Kidney (tissue), 14 donors: ENCODE measurements around the gene PARP12. TPM values are rescaled to one million over a fixed set of nuclear protein-coding genes. Genes with fewer than 3 reads are reported as not detected.

Experiments
- DNase-seq, 5 donors: peaks; one replicate each; pipeline ENCODE4 v3.0.0-alpha.2; 2013 to 2020
- FAIRE-seq: peaks from 2 replicates; lab custom pipeline; 2012; peaks lifted over from hg19 to GRCh38; lab: Jason Lieb, UNC
- H3K27ac ChIP-seq, 2 donors: one replicate each; pipeline ENCODE4 v1.7.0; 2013; ENCODE audit warnings: low read depth in 2 of 2, low read length in 2 of 2, inconsistent platforms in 1 of 2
- H3K27me3 ChIP-seq: one replicate; pipeline ENCODE4 v1.7.1; 2013; ENCODE audit warnings: low read length, inconsistent platforms; ENCODE audit not compliant: control insufficient read depth, insufficient read depth
- H3K36me3 ChIP-seq, 3 donors: one replicate each; pipeline versions ENCODE4 v1.7.0 to v1.7.1; 2013; ENCODE audit warnings: low read length in 3 of 3, control low read depth in 1 of 3, inconsistent platforms in 1 of 3; ENCODE audit not compliant: insufficient read depth in 3 of 3, control insufficient read depth in 2 of 3
- H3K4me1 ChIP-seq, 3 donors: one replicate each; pipeline versions ENCODE4 v1.7.0 to v1.7.1; 2013; ENCODE audit warnings: low read length in 3 of 3, inconsistent platforms in 1 of 3, low read depth in 1 of 3; ENCODE audit not compliant: control insufficient read depth in 2 of 3, insufficient read depth in 2 of 3
- H3K4me3 ChIP-seq, 3 donors: one replicate each; pipeline versions ENCODE4 v1.7.0 to v1.8.1; 2013; ENCODE audit warnings: low read length in 3 of 3, control low read depth in 1 of 3, inconsistent platforms in 1 of 3
- H3K9ac ChIP-seq, 3 donors: one replicate each; pipeline versions ENCODE4 v1.7.0 to v1.7.1; 2013; ENCODE audit warnings: low read length in 3 of 3, control low read depth in 1 of 3, inconsistent platforms in 1 of 3
- H3K9me3 ChIP-seq, 3 donors: one replicate each; pipeline versions ENCODE4 v1.7.0 to v1.7.1; 2013; ENCODE audit warnings: low read length in 3 of 3, control low read depth in 1 of 3, inconsistent platforms in 1 of 3; ENCODE audit not compliant: control insufficient read depth in 2 of 3, insufficient read depth in 1 of 3
- intact Hi-C: fragments of 100-400 bp; cut with DNase I; formaldehyde crosslinking; loops from one replicate; pipeline ENCODE4 v1.11.1; 2022
- polyA plus RNA-seq: library from polyadenylated mRNA; stranded (reverse); fragments of 350-450 nt; fragmentation: Illumina TruSeq; extraction: RNeasy Lipid Tissue Mini Kit (QIAGEN cat#74804); gene quantifications from one replicate; pipeline ENCODE4 v1.2.3, GENCODE V29; 2014; ENCODE audit warnings: low read depth, low replicate concordance; ENCODE audit not compliant: insufficient read depth
- total RNA-seq: library from RNA; stranded (reverse); fragmentation: NEBNext Ultra II Directional; extraction: Animal tissue kit (Norgen Biotek cat#: 25700); gene quantifications from one replicate; pipeline ENCODE4 v1.2.1, GENCODE V29; 2021
- TF ChIP-seq, protein P1 (sequence below): IDR thresholded peaks from 3 replicates; pipeline ENCODE4 v1.5.1; 2012; ENCODE audit warnings: mild to moderate bottlenecking, moderate library complexity, borderline replicate concordance; ENCODE audit not compliant: insufficient read depth; ENCODE audit errors: extremely low read depth
- donor health status: control.
- donor health status: control.
- donor health status: control.
- donor health status: control.
- donor health status: control.
- donor health status: DM: yes; HTN: yes; CAD: no.
- donor health status: Normal renal cell carcinoma (clear cell type).

Gene PARP12
- total and polyA plus RNA-seq, 2 donors from 2014 or later, result 15.2 to 40.2 TPM

GRCh38 chr7:140049339-140050024 is 13.3 kb downstream of the PARP12 start:
- Histone ChIP-seq H3K27ac (no peak overlapping the region), H3K4me1 (peaks cover 0 to 4% (median 2%) of the 10 kb centered on the region in 3 donors), H3K9me3 (no peaks in the 10 kb centered on the region), H3K9ac (no peak overlapping the region), H3K36me3 (peaks cover 0 to 2% (median 0%) of the 10 kb centered on the region in 3 donors), H3K27me3 (no peaks in the 10 kb centered on the region), H3K4me3 (no peak overlapping the region)
- intact Hi-C loops, result no loop called here
- FAIRE-seq, result no peak
- TF ChIP-seq, protein P1, sequence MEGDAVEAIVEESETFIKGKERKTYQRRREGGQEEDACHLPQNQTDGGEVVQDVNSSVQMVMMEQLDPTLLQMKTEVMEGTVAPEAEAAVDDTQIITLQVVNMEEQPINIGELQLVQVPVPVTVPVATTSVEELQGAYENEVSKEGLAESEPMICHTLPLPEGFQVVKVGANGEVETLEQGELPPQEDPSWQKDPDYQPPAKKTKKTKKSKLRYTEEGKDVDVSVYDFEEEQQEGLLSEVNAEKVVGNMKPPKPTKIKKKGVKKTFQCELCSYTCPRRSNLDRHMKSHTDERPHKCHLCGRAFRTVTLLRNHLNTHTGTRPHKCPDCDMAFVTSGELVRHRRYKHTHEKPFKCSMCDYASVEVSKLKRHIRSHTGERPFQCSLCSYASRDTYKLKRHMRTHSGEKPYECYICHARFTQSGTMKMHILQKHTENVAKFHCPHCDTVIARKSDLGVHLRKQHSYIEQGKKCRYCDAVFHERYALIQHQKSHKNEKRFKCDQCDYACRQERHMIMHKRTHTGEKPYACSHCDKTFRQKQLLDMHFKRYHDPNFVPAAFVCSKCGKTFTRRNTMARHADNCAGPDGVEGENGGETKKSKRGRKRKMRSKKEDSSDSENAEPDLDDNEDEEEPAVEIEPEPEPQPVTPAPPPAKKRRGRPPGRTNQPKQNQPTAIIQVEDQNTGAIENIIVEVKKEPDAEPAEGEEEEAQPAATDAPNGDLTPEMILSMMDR, result no peak
- DNase-seq, result no peak

- Histone ChIP-seq H3K9ac (no peak overlapping the region), H3K27ac (no peak overlapping the region), H3K36me3 (peaks cover 0 to 4% (median 0%) of the 10 kb centered on the region in 3 donors), H3K4me1 (peaks cover 0 to 4% (median 2%) of the 10 kb centered on the region in 3 donors), H3K4me3 (no peak overlapping the region), H3K27me3 (no peaks in the 10 kb centered on the region), H3K9me3 (no peaks in the 10 kb centered on the region)
- DNase-seq, result no peak
- FAIRE-seq, result no peak
- TF ChIP-seq, protein P1, result no peak
- intact Hi-C loops, result no loop called here
Observed at GRCh38 chr7:140048989-140049338, 13.8 kb downstream of the PARP12 start.

DNA sequence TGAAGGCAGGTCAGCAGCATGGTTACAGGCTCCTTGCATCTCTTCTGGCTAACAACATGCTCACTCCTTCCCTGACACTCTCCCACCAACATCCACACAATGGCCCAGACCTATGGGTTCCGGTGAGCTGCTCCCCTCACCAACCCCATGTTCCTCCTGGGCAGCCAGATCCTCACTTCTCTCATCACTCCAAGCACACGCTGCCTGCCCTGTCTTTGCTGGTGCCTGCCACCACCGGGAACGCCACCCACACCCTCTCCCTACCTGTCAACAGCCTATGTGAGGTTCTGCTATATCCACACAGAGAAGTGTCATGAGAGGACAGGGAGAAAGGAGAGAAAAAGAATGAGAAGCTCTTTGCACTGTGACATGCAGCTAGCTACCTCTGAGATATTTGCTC is 14.6 kb downstream of the PARP12 start:
- H3K9me3 ChIP-seq, result no peaks in the 10 kb centered on the region
- DNase-seq (no peak), FAIRE-seq (no peak)
- H3K9ac ChIP-seq, result no peak overlapping the region
- TF ChIP-seq, protein P1, result no peak
- H3K4me1 ChIP-seq, result peaks cover 0 to 4% (median 2%) of the 10 kb centered on the region in 3 donors
- H3K27me3 ChIP-seq, result no peaks in the 10 kb centered on the region
- peaks cover 0 to 5% (median 0%) of the 10 kb centered on the region in 3 donors for H3K36me3 ChIP-seq
- intact Hi-C loops, result no loop called here
- H3K4me3 ChIP-seq, result no peak overlapping the region
- H3K27ac ChIP-seq, result no peak overlapping the region
